HG03139 (cell line): ENCODE data around the gene KCNAB2.

Experiments
- ATAC-seq: cut with Tn5 transposase; IDR thresholded peaks from one replicate; pipeline ENCODE4 v1.9.1; 2021; ENCODE audit not compliant: unreplicated experiment

Gene KCNAB2

GRCh38 chr1:6045561-6045960 is at the start of gene KCNAB2:
Gene KCNAB2, plus strand, starts transcription at chr1:6045888. Its CDS starts 5,649 bp downstream, at chr1:6051537.
- no peak for ATAC-seq

GRCh38 chr1:5996641-5997270 is 48.9 kb upstream of the KCNAB2 start:
- ATAC-seq = no peak

- ATAC-seq = no peak
These were observed 48.4 kb upstream of the KCNAB2 start for GRCh38 chr1:5997316-5997715.

GRCh38 chr1:5998051-5998905 is 47.4 kb upstream of the KCNAB2 start:
- no peak for ATAC-seq

GRCh38 chr1:5998906-5999301 is 46.8 kb upstream of the KCNAB2 start:
- no peak for ATAC-seq

- ATAC-seq = no peak
These were observed 45.8 kb upstream of the KCNAB2 start for GRCh38 chr1:5999711-6000443.

GRCh38 chr1:6000444-6001288 is 45.0 kb upstream of the KCNAB2 start:
- ATAC-seq = no peak

GRCh38 chr1:6001992-6002576 is 43.6 kb upstream of the KCNAB2 start:
- ATAC-seq = no peak

GRCh38 chr1:6002714-6003501 is 42.8 kb upstream of the KCNAB2 start:
- ATAC-seq = no peak

- no peak for ATAC-seq
These were observed 41.9 kb upstream of the KCNAB2 start for GRCh38 chr1:6003568-6004411.

GRCh38 chr1:6004412-6005123 is 41.1 kb upstream of the KCNAB2 start:
- ATAC-seq = no peak

GRCh38 chr1:6005276-6005917 is 40.3 kb upstream of the KCNAB2 start:
- no peak for ATAC-seq

GRCh38 chr1:6006882-6007281 is 38.8 kb upstream of the KCNAB2 start:
- ATAC-seq = no peak

- ATAC-seq = no peak
These were observed 38.2 kb upstream of the KCNAB2 start for GRCh38 chr1:6007318-6008083.

- ATAC-seq = no peak
These were observed 37.6 kb upstream of the KCNAB2 start for GRCh38 chr1:6008084-6008415.

GRCh38 chr1:6008696-6009095 is 37.0 kb upstream of the KCNAB2 start:
- no peak for ATAC-seq
